Trophoblast cell (in vitro differentiated cells and primary cell): ENCODE measurements around the gene ZNF287.

Experiments used
- DNase-seq, 2 donors: peaks; one replicate each; pipeline ENCODE4 v3.0.0-alpha.2; 2016
- H2AFZ ChIP-seq: 2 replicates; pipeline ENCODE4 v1.6.1; 2013; ENCODE audit warnings: low read length, moderate library complexity, mild to moderate bottlenecking; ENCODE audit not compliant: insufficient read depth, poor library complexity
- H2AK5ac ChIP-seq: 2 replicates; pipeline ENCODE4 v1.6.1; 2013; ENCODE audit warnings: mild to moderate bottlenecking, low read length
- H2BK120ac ChIP-seq: 2 replicates; pipeline ENCODE4 v1.6.1; 2013; ENCODE audit warnings: low read length, mild to moderate bottlenecking, moderate library complexity; ENCODE audit not compliant: insufficient read depth, poor library complexity
- H2BK12ac ChIP-seq: 2 replicates; pipeline ENCODE4 v1.6.1; 2013; ENCODE audit warnings: mild to moderate bottlenecking, low read length, moderate library complexity
- H2BK5ac ChIP-seq: 2 replicates; pipeline ENCODE4 v1.6.1; 2013; ENCODE audit warnings: low read length, low read depth, moderate library complexity, mild to moderate bottlenecking; ENCODE audit not compliant: poor library complexity
- H3K14ac ChIP-seq: 2 replicates; pipeline ENCODE4 v1.6.1; 2013; ENCODE audit warnings: mild to moderate bottlenecking, low read length
- H3K18ac ChIP-seq: 2 replicates; pipeline ENCODE4 v1.6.1; 2013; ENCODE audit warnings: mild to moderate bottlenecking, low read length
- H3K23ac ChIP-seq: 2 replicates; pipeline ENCODE4 v1.6.1; 2013; ENCODE audit warnings: low read length
- H3K27ac ChIP-seq: 2 replicates; pipeline ENCODE4 v1.5.1; 2013; ENCODE audit warnings: low read depth, mild to moderate bottlenecking, inconsistent platforms, low read length, moderate library complexity
- H3K27me3 ChIP-seq: 2 replicates; pipeline ENCODE4 v1.6.1; 2013; ENCODE audit warnings: inconsistent platforms, mild to moderate bottlenecking, low read length, moderate library complexity; ENCODE audit not compliant: insufficient read depth
- H3K36me3 ChIP-seq, 2 experiments: 1 replicate in 1 of 2; 2 replicates in 1 of 2; pipeline ENCODE4 v1.6.1; 2013; ENCODE audit warnings: low read length in 2 of 2, mild to moderate bottlenecking in 2 of 2, moderate library complexity in 1 of 2; ENCODE audit not compliant: insufficient read depth in 2 of 2, control insufficient read depth in 1 of 2
- H3K4ac ChIP-seq: 2 replicates; pipeline ENCODE4 v1.6.1; 2013; ENCODE audit warnings: low read depth, mild to moderate bottlenecking, low read length, moderate library complexity
- H3K4me1 ChIP-seq, 2 experiments: 1 replicate in 1 of 2; 2 replicates in 1 of 2; pipeline ENCODE4 v1.6.1; 2013; ENCODE audit warnings: low read length in 2 of 2, mild to moderate bottlenecking in 2 of 2, moderate library complexity in 1 of 2; ENCODE audit not compliant: insufficient read depth in 2 of 2, control insufficient read depth in 1 of 2
- H3K4me2 ChIP-seq: 2 replicates; pipeline ENCODE4 v1.6.1; 2013; ENCODE audit warnings: inconsistent platforms, mild to moderate bottlenecking, low read length, moderate library complexity
- H3K4me3 ChIP-seq: 2 replicates; pipeline ENCODE4 v1.5.1; 2013; ENCODE audit warnings: mild to moderate bottlenecking, low read depth, low read length, inconsistent platforms
- H3K79me1 ChIP-seq: one replicate; pipeline ENCODE4 v1.6.1; 2013; ENCODE audit warnings: low read length
- H3K79me2 ChIP-seq: 2 replicates; pipeline ENCODE4 v1.6.1; 2013; ENCODE audit warnings: low read length, mild to moderate bottlenecking; ENCODE audit not compliant: control insufficient read depth, insufficient read depth, poor library complexity
- H3K9ac ChIP-seq: 2 replicates; pipeline ENCODE4 v1.6.1; 2013; ENCODE audit warnings: mild to moderate bottlenecking, low read length
- H3K9me3 ChIP-seq: 2 replicates; pipeline ENCODE4 v1.6.1; 2013; ENCODE audit warnings: low read depth, mild to moderate bottlenecking, control low read depth, inconsistent platforms, low read length; ENCODE audit not compliant: insufficient read depth
- H4K12ac ChIP-seq: 2 replicates; pipeline ENCODE4 v1.6.1; 2013; ENCODE audit warnings: low read depth, mild to moderate bottlenecking, low read length, moderate library complexity
- H4K8ac ChIP-seq: 2 replicates; pipeline ENCODE4 v1.6.1; 2013; ENCODE audit warnings: low read depth, mild to moderate bottlenecking, low read length, moderate library complexity
- H4K91ac ChIP-seq: one replicate; pipeline ENCODE4 v1.6.1; 2013; ENCODE audit warnings: low read depth, mild to moderate bottlenecking, low read length, moderate library complexity
- WGBS: extraction: QIAGEN DNeasy Blood & Tissue Kit; methylation state at CpG from one replicate; pipeline ENCODE4 v1.1.7; 2013; ENCODE audit warnings: missing lambda C conversion rate; ENCODE audit not compliant: insufficient read length, insufficient coverage; ENCODE audit errors: extremely low coverage; 5-methylcytosine and 5-hydroxymethylcytosine counted together

ZNF287 gene

DNA sequence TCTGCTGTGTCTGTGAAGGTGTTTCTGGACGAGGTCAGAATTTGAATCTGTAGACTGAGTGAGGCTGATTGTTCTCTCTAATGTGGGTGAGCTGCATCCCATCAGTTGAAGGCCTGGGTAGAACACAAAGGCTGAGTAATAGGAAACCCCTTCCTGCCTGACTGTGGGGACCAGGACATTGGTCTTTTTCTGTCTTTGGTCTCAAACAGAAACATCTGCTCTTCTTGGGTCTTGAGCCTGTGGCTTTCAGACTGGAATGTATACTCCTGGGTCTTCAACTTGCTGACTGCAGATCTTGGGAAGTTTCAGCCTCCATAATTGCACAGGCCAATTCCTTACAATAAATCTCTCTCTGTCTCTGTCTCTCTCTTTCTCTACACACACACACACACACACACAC, 57.4 kb downstream of the ZNF287 start:
- Histone ChIP-seq H3K36me3 (no peaks in the 10 kb centered on the region), H4K8ac (no peak overlapping the region), H4K91ac (no peak overlapping the region), H3K14ac (no peak overlapping the region), H3K4ac (no peak overlapping the region), H3K9me3 (no peaks in the 10 kb centered on the region), H3K9ac (no peak overlapping the region), H3K4me2 (no peak overlapping the region), H2BK5ac (no peak overlapping the region), H3K27ac (no peak overlapping the region), H3K18ac (no peak overlapping the region), H3K23ac (no peak overlapping the region), H2AFZ (no peak overlapping the region), H2BK12ac (no peak overlapping the region), H3K79me2 (no peaks in the 10 kb centered on the region), H4K12ac (no peak overlapping the region), H3K79me1 (no peaks in the 10 kb centered on the region), H3K4me1 (no peaks in the 10 kb centered on the region), H2BK120ac (no peak overlapping the region), H3K4me3 (no peak overlapping the region), H2AK5ac (no peak overlapping the region), H3K27me3 (no peaks in the 10 kb centered on the region)
- DNase-seq, result no peak
- WGBS, result no CpG with 5 or more reads among the region's 1 CpG

DNA sequence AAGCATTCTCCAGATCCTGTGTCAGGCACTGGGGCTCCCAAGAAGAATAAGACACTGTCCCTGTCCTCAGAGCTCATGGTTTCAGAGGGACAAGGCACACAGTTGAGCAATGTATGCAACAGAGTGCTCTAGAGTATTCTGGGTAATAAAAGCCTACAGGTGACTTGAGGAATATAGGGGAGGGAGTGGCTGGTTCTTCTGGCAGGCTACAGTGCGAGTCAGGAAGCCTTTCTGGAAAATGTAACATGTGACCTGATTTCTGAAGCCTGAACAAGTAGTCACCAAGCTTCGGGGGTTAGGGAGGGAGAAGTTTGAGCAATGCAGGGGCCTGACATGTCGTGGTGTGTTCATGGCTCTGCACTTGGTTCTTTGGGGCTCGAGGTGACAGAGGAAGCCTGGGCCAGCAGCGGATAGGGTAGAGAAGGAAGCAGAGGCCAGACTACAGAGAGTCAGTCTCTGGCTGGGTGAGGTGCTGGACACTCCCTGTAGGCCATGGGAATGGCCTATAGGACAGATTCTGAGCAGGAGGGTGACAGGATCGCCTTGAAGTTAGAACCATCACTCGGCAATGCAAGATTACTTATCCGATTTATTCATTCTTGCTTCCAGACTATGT, 61.0 kb downstream of the ZNF287 start:
- H2AK5ac ChIP-seq, result no peak overlapping the region
- no peak overlapping the region for H3K4me2 ChIP-seq
- H3K79me2 ChIP-seq, result no peaks in the 10 kb centered on the region
- H4K91ac ChIP-seq, result no peak overlapping the region
- H3K14ac ChIP-seq, result no peak overlapping the region
- no peak overlapping the region for H3K23ac ChIP-seq
- H3K9me3 ChIP-seq, result no peaks in the 10 kb centered on the region
- no peaks in the 10 kb centered on the region for H3K79me1 ChIP-seq
- no CpG with 5 or more reads among the region's 8 CpGs for WGBS
- no peak for DNase-seq
- no peak overlapping the region for H3K27ac ChIP-seq
- no peak overlapping the region for H3K4ac ChIP-seq
- no peak overlapping the region for H2BK5ac ChIP-seq
- no peaks in the 10 kb centered on the region for H3K27me3 ChIP-seq
- H3K4me3 ChIP-seq, result no peak overlapping the region
- H4K12ac ChIP-seq, result no peak overlapping the region
- no peaks in the 10 kb centered on the region for H3K4me1 ChIP-seq
- no peaks in the 10 kb centered on the region for H3K36me3 ChIP-seq
- no peak overlapping the region for H2BK12ac ChIP-seq
- H3K9ac ChIP-seq, result no peak overlapping the region
- H4K8ac ChIP-seq, result no peak overlapping the region
- no peak overlapping the region for H2AFZ ChIP-seq
- H3K18ac ChIP-seq, result no peak overlapping the region
- H2BK120ac ChIP-seq, result no peak overlapping the region

DNA sequence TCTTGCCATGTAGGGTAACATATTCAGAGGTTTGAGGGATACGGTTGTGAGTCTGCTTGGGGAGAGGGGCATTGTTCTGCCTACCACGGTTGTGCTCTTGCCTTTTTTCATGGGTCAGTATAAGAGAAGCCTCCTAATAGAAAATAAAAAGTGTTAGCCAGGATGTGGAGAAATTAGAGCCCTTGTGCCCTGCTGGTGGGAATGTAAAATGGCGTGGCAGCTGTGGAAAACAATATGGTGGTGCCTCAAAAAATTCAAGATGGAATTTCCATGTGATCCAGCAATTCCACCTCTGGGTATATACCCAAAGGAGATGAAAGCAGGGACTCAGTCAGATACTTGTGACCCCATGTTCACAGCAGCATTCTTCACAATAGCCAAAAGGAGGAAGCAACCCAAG, 62.8 kb downstream of the ZNF287 start:
- no peaks in the 10 kb centered on the region for H3K79me2 ChIP-seq
- H3K9me3 ChIP-seq, result no peaks in the 10 kb centered on the region
- H4K8ac ChIP-seq, result no peak overlapping the region
- no peak overlapping the region for H2AK5ac ChIP-seq
- no peaks in the 10 kb centered on the region for H3K79me1 ChIP-seq
- no peak overlapping the region for H3K4me2 ChIP-seq
- H4K91ac ChIP-seq, result no peak overlapping the region
- no peaks in the 10 kb centered on the region for H3K4me1 ChIP-seq
- no peak overlapping the region for H4K12ac ChIP-seq
- no peak overlapping the region for H3K18ac ChIP-seq
- no peak overlapping the region for H3K23ac ChIP-seq
- no peak overlapping the region for H3K14ac ChIP-seq
- no peak overlapping the region for H2BK12ac ChIP-seq
- DNase-seq, result no peak
- H3K4ac ChIP-seq, result no peak overlapping the region
- no peak overlapping the region for H3K9ac ChIP-seq
- H3K27ac ChIP-seq, result no peak overlapping the region
- no peak overlapping the region for H2AFZ ChIP-seq
- no peak overlapping the region for H2BK120ac ChIP-seq
- no peaks in the 10 kb centered on the region for H3K27me3 ChIP-seq
- no CpG with 5 or more reads among the region's 3 CpGs for WGBS
- H3K36me3 ChIP-seq, result no peaks in the 10 kb centered on the region
- H2BK5ac ChIP-seq, result no peak overlapping the region
- no peak overlapping the region for H3K4me3 ChIP-seq

DNA sequence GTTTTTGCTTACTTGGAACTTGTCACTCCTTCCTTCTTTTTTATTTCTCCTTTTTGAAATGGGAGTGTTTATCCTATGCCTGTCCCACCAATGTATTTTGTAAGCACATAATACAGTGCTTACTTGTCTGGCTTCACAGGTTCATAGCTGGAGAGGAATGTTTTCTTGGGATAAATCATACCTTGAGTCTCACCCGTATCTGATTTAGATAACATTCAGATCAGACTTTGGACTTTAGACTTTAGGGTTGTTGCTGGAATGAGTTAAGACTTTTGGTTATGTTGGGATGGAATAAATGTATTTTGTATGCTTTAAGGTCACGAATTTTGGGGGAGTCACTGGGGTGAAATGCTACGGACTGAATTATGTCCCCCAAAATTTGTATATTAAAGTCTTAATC, 64.0 kb downstream of the ZNF287 start:
- Histone ChIP-seq H3K4me3 (no peak overlapping the region), H4K12ac (no peak overlapping the region), H3K9ac (no peak overlapping the region), H3K79me1 (no peaks in the 10 kb centered on the region), H3K14ac (no peak overlapping the region), H3K4ac (no peak overlapping the region), H3K4me1 (no peaks in the 10 kb centered on the region), H2BK5ac (no peak overlapping the region), H3K79me2 (no peaks in the 10 kb centered on the region), H3K27ac (no peak overlapping the region), H4K8ac (no peak overlapping the region), H3K27me3 (no peaks in the 10 kb centered on the region), H3K36me3 (no peaks in the 10 kb centered on the region), H4K91ac (no peak overlapping the region), H3K4me2 (no peak overlapping the region), H3K9me3 (no peaks in the 10 kb centered on the region), H3K23ac (no peak overlapping the region), H2AFZ (no peak overlapping the region), H2AK5ac (no peak overlapping the region), H2BK120ac (no peak overlapping the region), H3K18ac (no peak overlapping the region), H2BK12ac (no peak overlapping the region)
- peak in 1 of 2 donors; percentile 14 for DNase-seq
- 100% methylated on average over 1 of the region's 3 CpGs for WGBS
